ENCODE results near the gene SAMM50.

DNA sequence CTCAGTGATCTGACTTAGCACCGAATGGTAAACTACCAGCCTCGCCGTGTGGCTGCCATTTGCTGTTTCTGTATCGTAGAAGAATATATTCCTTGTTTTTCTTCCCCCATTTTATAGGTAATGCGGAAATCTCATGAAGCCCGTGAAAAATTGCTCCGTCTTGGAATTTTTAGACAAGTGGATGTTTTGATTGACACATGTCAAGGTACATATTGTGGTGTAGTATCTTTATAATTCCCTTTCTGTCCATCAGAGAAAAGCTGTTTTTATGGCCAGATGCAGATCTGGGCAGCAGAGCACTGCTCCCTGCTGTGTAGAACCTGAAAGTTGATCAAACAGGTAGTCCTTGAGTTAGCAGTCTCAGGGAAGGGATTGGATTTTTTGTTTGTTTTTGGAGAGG lies 13.4 kb downstream of the SAMM50 start:
- TF ChIP-seq, protein P1, sequence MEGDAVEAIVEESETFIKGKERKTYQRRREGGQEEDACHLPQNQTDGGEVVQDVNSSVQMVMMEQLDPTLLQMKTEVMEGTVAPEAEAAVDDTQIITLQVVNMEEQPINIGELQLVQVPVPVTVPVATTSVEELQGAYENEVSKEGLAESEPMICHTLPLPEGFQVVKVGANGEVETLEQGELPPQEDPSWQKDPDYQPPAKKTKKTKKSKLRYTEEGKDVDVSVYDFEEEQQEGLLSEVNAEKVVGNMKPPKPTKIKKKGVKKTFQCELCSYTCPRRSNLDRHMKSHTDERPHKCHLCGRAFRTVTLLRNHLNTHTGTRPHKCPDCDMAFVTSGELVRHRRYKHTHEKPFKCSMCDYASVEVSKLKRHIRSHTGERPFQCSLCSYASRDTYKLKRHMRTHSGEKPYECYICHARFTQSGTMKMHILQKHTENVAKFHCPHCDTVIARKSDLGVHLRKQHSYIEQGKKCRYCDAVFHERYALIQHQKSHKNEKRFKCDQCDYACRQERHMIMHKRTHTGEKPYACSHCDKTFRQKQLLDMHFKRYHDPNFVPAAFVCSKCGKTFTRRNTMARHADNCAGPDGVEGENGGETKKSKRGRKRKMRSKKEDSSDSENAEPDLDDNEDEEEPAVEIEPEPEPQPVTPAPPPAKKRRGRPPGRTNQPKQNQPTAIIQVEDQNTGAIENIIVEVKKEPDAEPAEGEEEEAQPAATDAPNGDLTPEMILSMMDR (IDR thresholded peaks at IDR 0.05 in 4 of 5, conservative IDR thresholded peaks at IDR 0.05 in 1 of 5): no peak
- TF ChIP-seq POLR2A (IDR thresholded peaks at IDR 0.05): no peak

Measured in gastrocnemius medialis (tissue), 4 donors.